Neural cell (in vitro differentiated cells): ENCODE results near the gene KRTAP26-1. TPM values are rescaled to one million over a fixed set of nuclear protein-coding genes. Genes with fewer than 3 reads are reported as not detected.

Experiments used
- H2AFZ ChIP-seq: fragments of 200-600, 300-800 bp; sonication (generic), shearing (Covaris generic); 2 replicates; pipeline ENCODE4 v1.6.0; 2014; ENCODE audit warnings: low read depth, mild to moderate bottlenecking, antibody characterized with exemption, low read length, moderate library complexity
- H3F3A ChIP-seq: fragments of 200-600 bp; shearing (Covaris generic); 2 replicates; pipeline ENCODE4 v1.6.1; 2016; ENCODE audit warnings: mild to moderate bottlenecking, moderate library complexity, mixed read lengths, antibody characterized with exemption, low read length; ENCODE audit not compliant: insufficient read depth, poor library complexity, severe bottlenecking
- H3K27ac ChIP-seq: fragments of 200-600, 300-800 bp; sonication (generic), shearing (Covaris generic); 2 replicates; pipeline ENCODE4 v1.5.1; 2014; ENCODE audit warnings: mild to moderate bottlenecking, low read length, moderate library complexity
- H3K27me3 ChIP-seq: fragments of 300-800, 200-600 bp; sonication (generic), shearing (Covaris generic); 2 replicates; pipeline ENCODE4 v1.6.0; 2014; ENCODE audit warnings: mild to moderate bottlenecking, low read depth, low read length, moderate library complexity; ENCODE audit not compliant: insufficient read depth
- H3K36me3 ChIP-seq: fragments of 300-800, 200-600 bp; sonication (generic), shearing (Covaris generic); 2 replicates; pipeline ENCODE4 v1.5.1; 2014; ENCODE audit warnings: mild to moderate bottlenecking, antibody characterized with exemption, low read length, moderate library complexity; ENCODE audit not compliant: insufficient read depth
- H3K4me2 ChIP-seq: fragments of 300-800, 200-600 bp; sonication (generic), shearing (Covaris generic); 2 replicates; pipeline ENCODE4 v1.6.0; 2014; ENCODE audit warnings: mild to moderate bottlenecking, low read length
- H3K4me3 ChIP-seq: fragments of 300-800, 200-600 bp; sonication (generic), shearing (Covaris generic); 2 replicates; pipeline ENCODE4 v1.5.1; 2014; ENCODE audit warnings: mild to moderate bottlenecking, low read length, moderate library complexity
- H3K79me2 ChIP-seq: fragments of 200-600 bp; shearing (Covaris generic); replicated peaks from 2 replicates; pipeline ENCODE4 v1.6.0; 2014; ENCODE audit warnings: mild to moderate bottlenecking, low read length, moderate library complexity; ENCODE audit not compliant: insufficient read depth
- H3K9ac ChIP-seq: fragments of 300-800, 200-600 bp; sonication (generic), shearing (Covaris generic); 2 replicates; pipeline ENCODE4 v1.6.1; 2016; ENCODE audit warnings: mild to moderate bottlenecking, low read length, mixed read lengths
- H3K9me2 ChIP-seq: fragments of 200-600 bp; shearing (Covaris generic); 2 replicates; pipeline ENCODE4 v1.6.1; 2016; ENCODE audit warnings: mild to moderate bottlenecking, low read length, mixed read lengths; ENCODE audit not compliant: insufficient read depth
- H3K9me3 ChIP-seq: fragments of 200-600, 300-800 bp; sonication (generic), shearing (Covaris generic); 2 replicates; pipeline ENCODE4 v1.6.1; 2016; ENCODE audit warnings: mild to moderate bottlenecking, mixed run types, low read length, moderate library complexity, mixed read lengths
- H4K20me1 ChIP-seq: fragments of 200-600 bp; shearing (Covaris generic); 2 replicates; pipeline ENCODE4 v1.6.1; 2016; ENCODE audit warnings: mild to moderate bottlenecking, mixed run types; ENCODE audit not compliant: insufficient read depth
- CTCF ChIP-seq: fragments of 450-650 bp; IDR thresholded peaks from 2 replicates; pipeline ENCODE4 v1.5.1; 2014; ENCODE audit warnings: antibody characterized with exemption, mild to moderate bottlenecking, moderate library complexity; ENCODE audit not compliant: poor library complexity, severe bottlenecking
- EP300 ChIP-seq: fragments of 450-650 bp; conservative IDR thresholded peaks from 2 replicates; pipeline ENCODE4 v1.6.1; 2014; ENCODE audit warnings: antibody characterized with exemption, mild to moderate bottlenecking, moderate library complexity; ENCODE audit not compliant: poor library complexity, severe bottlenecking
- EZH2 ChIP-seq: fragments of 200-600, 300-800 bp; shearing (Covaris generic), sonication (generic); IDR thresholded peaks from 2 replicates; pipeline ENCODE4 v1.6.1; 2014; ENCODE audit warnings: antibody characterized with exemption, low read length, borderline replicate concordance, mild to moderate bottlenecking; ENCODE audit not compliant: insufficient read depth, poor library complexity, severe bottlenecking
- MXI1 ChIP-seq: fragments of 450-650 bp; conservative IDR thresholded peaks from 2 replicates; pipeline ENCODE4 v1.6.1; 2014; ENCODE audit warnings: antibody characterized with exemption, mild to moderate bottlenecking; ENCODE audit not compliant: poor library complexity, severe bottlenecking
- POLR2AphosphoS5 ChIP-seq: IDR thresholded peaks from 2 replicates; pipeline ENCODE4 v1.6.1; 2012
- RAD21 ChIP-seq: fragments of 450-650 bp; conservative IDR thresholded peaks from 2 replicates; pipeline ENCODE4 v1.6.1; 2014; ENCODE audit warnings: antibody characterized with exemption, mild to moderate bottlenecking, moderate library complexity
- REST ChIP-seq: IDR thresholded peaks from 2 replicates; pipeline ENCODE4 v1.6.1; 2012; ENCODE audit warnings: borderline replicate concordance
- SMC3 ChIP-seq: fragments of 450-650 bp; conservative IDR thresholded peaks from 2 replicates; pipeline ENCODE4 v1.6.1; 2014; ENCODE audit warnings: antibody characterized with exemption, mild to moderate bottlenecking, moderate library complexity; ENCODE audit not compliant: poor library complexity
- TAF1 ChIP-seq: IDR thresholded peaks from 2 replicates; pipeline ENCODE4 v1.6.1; 2012; ENCODE audit warnings: low read depth
- polyA plus RNA-seq: library from polyadenylated mRNA; depleted of rRNA; stranded (reverse); fragments of >200 nt; gene quantifications from 2 replicates; pipeline ENCODE4 v1.2.3, GENCODE V29; 2014

The KRTAP26-1 gene
- polyA plus RNA-seq, 1 donor from 2014 or later, result not detected

- H3K27ac ChIP-seq, result no peak overlapping the region
- H3K9me2 ChIP-seq, result no peaks in the 10 kb centered on the region
- H3K4me2 ChIP-seq, result no peak overlapping the region
- no peaks in the 10 kb centered on the region for H3K9me3 ChIP-seq
- no peak for TF ChIP-seq SMC3
- TF ChIP-seq EP300, result no peak
- no peak for TF ChIP-seq MXI1
- TF ChIP-seq TAF1, result no peak
- no peak for TF ChIP-seq RAD21
- TF ChIP-seq EZH2, result no peak
- TF ChIP-seq REST, result no peak
- no peak for TF ChIP-seq POLR2AphosphoS5
- TF ChIP-seq CTCF, result no peak
- no peaks in the 10 kb centered on the region for H3K27me3 ChIP-seq
- H3K79me2 ChIP-seq, result no peaks in the 10 kb centered on the region
- no peaks in the 10 kb centered on the region for H4K20me1 ChIP-seq
- H3K9ac ChIP-seq, result no peak overlapping the region
- H3K36me3 ChIP-seq, result no peaks in the 10 kb centered on the region
- no peaks in the 10 kb centered on the region for H3F3A ChIP-seq
- H3K4me3 ChIP-seq, result no peak overlapping the region
- H2AFZ ChIP-seq, result no peak overlapping the region
Measured at GRCh38 chr21:30337772-30338171, 17.7 kb upstream of the KRTAP26-1 start.

- Histone ChIP-seq H3K9me2 (no peaks in the 10 kb centered on the region), H3K4me2 (no peak within 1 kb of the TSS)
Measured at GRCh38 chr21:30337276-30337744, 17.2 kb upstream of the KRTAP26-1 start, which contains the start of gene KRTAP27-1. Gene KRTAP27-1, minus strand, starts transcription at chr21:30337694. Its CDS starts 26 bp downstream, at chr21:30337668.

More at GRCh38 chr21:30337276-30337744, 17.2 kb upstream of the KRTAP26-1 start, which contains the start of gene KRTAP27-1:
- Histone ChIP-seq H4K20me1 (no peaks in the 10 kb centered on the region), H3K4me3 (no peak within 1 kb of the TSS), H2AFZ (no peak within 1 kb of the TSS), H3K27ac (no peak within 1 kb of the TSS), H3K9ac (no peak within 1 kb of the TSS), H3K27me3 (no peaks in the 10 kb centered on the region), H3K9me3 (no peaks in the 10 kb centered on the region), H3K79me2 (no peaks in the 10 kb centered on the region), H3F3A (no peaks in the 10 kb centered on the region), H3K36me3 (no peaks in the 10 kb centered on the region)
- TF ChIP-seq TAF1, result no peak
- no peak for TF ChIP-seq CTCF
- no peak for TF ChIP-seq REST
- no peak for TF ChIP-seq MXI1
- TF ChIP-seq POLR2AphosphoS5, result no peak
- TF ChIP-seq RAD21, result no peak
- no peak for TF ChIP-seq EZH2
- TF ChIP-seq EP300, result no peak
- TF ChIP-seq SMC3, result no peak
